ENCODE data around the gene ITGB4.
"Not testable (repeated sequence)": the region's sequence is repeated elsewhere in the genome, so short reads cannot be mapped to it uniquely, and the experiment has no call there.

ITGB4 gene

GRCh38 chr17:75752802-75753513 lies 31.7 kb downstream of the ITGB4 start:
- H3K36me3 ChIP-seq (ENCODE audit: control insufficient read depth, insufficient read depth, low read length), result peaks cover 35% of the 10 kb centered on the region
- H3K9ac ChIP-seq (ENCODE audit: low read length), result no peak overlapping the region

DNA sequence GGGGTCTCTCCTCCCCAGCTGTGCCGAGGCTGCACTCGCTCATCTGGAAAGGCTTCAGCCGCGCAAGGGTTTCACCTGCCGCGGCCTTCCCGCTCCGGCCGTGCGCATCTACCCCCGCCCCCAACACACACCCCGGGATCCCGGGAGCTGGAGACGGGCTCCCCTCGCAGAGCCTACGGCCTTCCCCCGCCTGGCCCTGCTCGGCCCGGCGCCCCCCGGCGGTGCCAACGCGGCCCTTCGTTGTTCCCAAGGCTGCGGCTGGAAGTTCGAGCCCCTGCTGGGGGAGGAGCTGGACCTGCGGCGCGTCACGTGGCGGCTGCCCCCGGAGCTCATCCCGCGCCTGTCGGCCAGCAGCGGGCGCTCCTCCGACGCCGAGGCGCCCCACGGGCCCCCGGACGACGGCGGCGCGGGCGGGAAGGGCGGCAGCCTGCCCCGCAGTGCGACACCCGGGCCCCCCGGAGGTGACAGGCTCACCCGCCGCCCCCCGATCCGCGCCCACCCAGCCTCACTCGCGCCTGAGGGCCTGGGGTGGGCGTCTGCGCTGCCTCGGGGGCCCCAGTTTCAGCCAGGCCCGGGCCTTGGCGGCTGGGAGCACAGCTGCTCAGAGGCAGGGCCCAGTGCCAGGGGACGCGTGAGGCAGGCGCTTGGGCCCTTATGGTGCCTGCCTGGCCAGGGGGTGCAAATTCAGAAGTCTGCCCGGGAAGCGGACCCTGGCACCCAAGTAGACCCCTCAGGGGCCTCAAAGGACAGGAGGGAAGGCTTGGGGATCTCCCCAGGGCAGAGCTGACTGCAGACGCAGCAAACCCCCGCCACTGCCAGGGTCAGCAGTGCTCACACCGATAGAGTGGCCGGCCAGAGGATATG lies 32.5 kb downstream of the ITGB4 start:
- no peaks in the 10 kb centered on the region for H3K27me3 ChIP-seq (ENCODE audit: control insufficient read depth, insufficient read depth, low read length)
- H3K27ac ChIP-seq (ENCODE audit: low read depth, low read length), result peak overlapping the region; percentile 45
- peaks cover 9% of the 10 kb centered on the region for H3K4me1 ChIP-seq (ENCODE audit: control insufficient read depth, insufficient read depth, low read length)
- peak overlapping the region; percentile 61 for H3K4me3 ChIP-seq (ENCODE audit: low read length)
- H3K36me3 ChIP-seq (ENCODE audit: control insufficient read depth, insufficient read depth, low read length), result peaks cover 34% of the 10 kb centered on the region
- H3K9ac ChIP-seq (ENCODE audit: low read length), result no peak overlapping the region

More at GRCh38 chr17:75752802-75753513, 31.7 kb downstream of the ITGB4 start:
- H3K4me3 ChIP-seq (ENCODE audit: low read length), result peak overlapping the region; percentile 61
- H3K27me3 ChIP-seq (ENCODE audit: control insufficient read depth, insufficient read depth, low read length), result no peaks in the 10 kb centered on the region
- H3K4me1 ChIP-seq (ENCODE audit: control insufficient read depth, insufficient read depth, low read length), result peaks cover 9% of the 10 kb centered on the region
- H3K27ac ChIP-seq (ENCODE audit: low read depth, low read length), result no peak overlapping the region

DNA sequence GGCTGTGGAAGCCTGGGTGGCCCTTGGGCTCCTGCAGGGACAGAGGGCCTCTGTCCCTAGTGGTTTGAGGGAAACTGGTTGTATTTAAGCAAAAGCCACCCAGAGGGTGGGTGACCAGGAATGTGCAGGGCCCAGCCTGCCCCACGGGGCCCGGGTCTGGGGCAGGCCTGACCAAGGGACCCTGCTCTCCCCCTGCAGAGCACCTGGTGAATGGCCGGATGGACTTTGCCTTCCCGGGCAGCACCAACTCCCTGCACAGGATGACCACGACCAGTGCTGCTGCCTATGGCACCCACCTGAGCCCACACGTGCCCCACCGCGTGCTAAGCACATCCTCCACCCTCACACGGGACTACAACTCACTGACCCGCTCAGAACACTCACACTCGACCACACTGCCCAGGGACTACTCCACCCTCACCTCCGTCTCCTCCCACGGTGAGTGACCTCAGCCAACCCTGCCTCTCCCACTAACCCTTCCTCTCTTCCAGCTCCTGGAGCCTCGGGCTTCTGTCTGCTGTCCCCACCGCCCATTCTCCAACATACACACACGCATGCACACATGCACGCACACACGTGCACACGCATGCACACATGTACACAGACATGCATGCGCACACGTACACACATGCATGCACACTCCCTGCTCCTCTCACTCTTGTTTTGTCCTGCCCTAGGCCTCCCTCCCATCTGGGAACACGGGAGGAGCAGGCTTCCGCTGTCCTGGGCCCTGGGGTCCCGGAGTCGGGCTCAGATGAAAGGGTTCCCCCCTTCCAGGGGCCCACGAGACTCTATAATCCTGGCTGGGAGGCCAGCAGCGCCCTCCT lies 33.3 kb downstream of the ITGB4 start:
- peaks cover 9% of the 10 kb centered on the region for H3K4me1 ChIP-seq (ENCODE audit: control insufficient read depth, insufficient read depth, low read length)
- no peak overlapping the region for H3K9ac ChIP-seq (ENCODE audit: low read length)
- no peaks in the 10 kb centered on the region for H3K27me3 ChIP-seq (ENCODE audit: control insufficient read depth, insufficient read depth, low read length)
- H3K36me3 ChIP-seq (ENCODE audit: control insufficient read depth, insufficient read depth, low read length), result peaks cover 26% of the 10 kb centered on the region
- H3K27ac ChIP-seq (ENCODE audit: low read depth, low read length), result peak overlapping the region; percentile 45
- peak overlapping the region; percentile 33 for H3K4me3 ChIP-seq (ENCODE audit: low read length)

GRCh38 chr17:75755205-75755901 lies 34.1 kb downstream of the ITGB4 start:
- Histone ChIP-seq H3K9ac (ENCODE audit: low read length) (no peak overlapping the region), H3K36me3 (ENCODE audit: control insufficient read depth, insufficient read depth, low read length) (peaks cover 24% of the 10 kb centered on the region), H3K27ac (ENCODE audit: low read depth, low read length) (no peak overlapping the region), H3K4me3 (ENCODE audit: low read length) (no peak overlapping the region), H3K27me3 (ENCODE audit: control insufficient read depth, insufficient read depth, low read length) (no peaks in the 10 kb centered on the region), H3K4me1 (ENCODE audit: control insufficient read depth, insufficient read depth, low read length) (peaks cover 9% of the 10 kb centered on the region)

DNA sequence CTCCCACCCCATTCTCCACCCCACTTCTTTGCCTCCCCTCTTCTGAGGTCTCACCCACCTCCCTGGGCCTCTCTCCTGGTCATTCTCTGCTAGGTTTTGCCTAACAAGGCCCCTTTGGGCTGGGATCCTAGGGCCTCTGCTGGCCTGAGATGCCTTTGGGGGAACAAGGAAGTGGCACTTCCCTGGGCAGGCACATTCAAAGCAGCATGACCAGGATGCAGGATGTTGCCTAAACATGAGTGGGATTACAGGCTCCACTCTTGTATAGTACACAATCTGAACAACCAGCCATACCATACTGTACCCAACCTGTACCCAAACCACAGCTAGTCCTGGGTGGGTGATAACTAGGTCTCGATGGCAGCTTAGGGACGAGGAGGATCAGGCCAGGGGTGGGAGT lies 34.7 kb downstream of the ITGB4 start:
- no peak overlapping the region for H3K4me3 ChIP-seq (ENCODE audit: low read length)
- no peak overlapping the region for H3K9ac ChIP-seq (ENCODE audit: low read length)
- H3K27ac ChIP-seq (ENCODE audit: low read depth, low read length), result no peak overlapping the region
- peaks cover 18% of the 10 kb centered on the region for H3K36me3 ChIP-seq (ENCODE audit: control insufficient read depth, insufficient read depth, low read length)
- H3K27me3 ChIP-seq (ENCODE audit: control insufficient read depth, insufficient read depth, low read length), result no peaks in the 10 kb centered on the region
- peaks cover 9% of the 10 kb centered on the region for H3K4me1 ChIP-seq (ENCODE audit: control insufficient read depth, insufficient read depth, low read length)

DNA sequence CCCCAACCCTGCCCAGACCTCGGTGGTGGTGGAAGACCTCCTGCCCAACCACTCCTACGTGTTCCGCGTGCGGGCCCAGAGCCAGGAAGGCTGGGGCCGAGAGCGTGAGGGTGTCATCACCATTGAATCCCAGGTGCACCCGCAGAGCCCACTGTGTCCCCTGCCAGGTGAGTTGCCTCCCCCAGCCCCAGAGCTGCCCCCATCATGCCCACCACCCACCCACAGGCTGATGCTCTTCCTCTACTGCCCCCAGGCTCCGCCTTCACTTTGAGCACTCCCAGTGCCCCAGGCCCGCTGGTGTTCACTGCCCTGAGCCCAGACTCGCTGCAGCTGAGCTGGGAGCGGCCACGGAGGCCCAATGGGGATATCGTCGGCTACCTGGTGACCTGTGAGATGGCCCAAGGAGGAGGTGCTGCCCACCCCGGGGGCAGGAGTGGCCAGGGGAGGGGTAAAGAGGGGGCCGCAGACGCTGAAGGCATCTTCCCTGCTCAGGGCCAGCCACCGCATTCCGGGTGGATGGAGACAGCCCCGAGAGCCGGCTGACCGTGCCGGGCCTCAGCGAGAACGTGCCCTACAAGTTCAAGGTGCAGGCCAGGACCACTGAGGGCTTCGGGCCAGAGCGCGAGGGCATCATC lies 35.3 kb downstream of the ITGB4 start:
- Histone ChIP-seq H3K27ac (ENCODE audit: low read depth, low read length) (no peak overlapping the region), H3K4me1 (ENCODE audit: control insufficient read depth, insufficient read depth, low read length) (peaks cover 9% of the 10 kb centered on the region), H3K9ac (ENCODE audit: low read length) (no peak overlapping the region), H3K27me3 (ENCODE audit: control insufficient read depth, insufficient read depth, low read length) (no peaks in the 10 kb centered on the region), H3K4me3 (ENCODE audit: low read length) (no peak overlapping the region), H3K36me3 (ENCODE audit: control insufficient read depth, insufficient read depth, low read length) (peaks cover 17% of the 10 kb centered on the region)

DNA sequence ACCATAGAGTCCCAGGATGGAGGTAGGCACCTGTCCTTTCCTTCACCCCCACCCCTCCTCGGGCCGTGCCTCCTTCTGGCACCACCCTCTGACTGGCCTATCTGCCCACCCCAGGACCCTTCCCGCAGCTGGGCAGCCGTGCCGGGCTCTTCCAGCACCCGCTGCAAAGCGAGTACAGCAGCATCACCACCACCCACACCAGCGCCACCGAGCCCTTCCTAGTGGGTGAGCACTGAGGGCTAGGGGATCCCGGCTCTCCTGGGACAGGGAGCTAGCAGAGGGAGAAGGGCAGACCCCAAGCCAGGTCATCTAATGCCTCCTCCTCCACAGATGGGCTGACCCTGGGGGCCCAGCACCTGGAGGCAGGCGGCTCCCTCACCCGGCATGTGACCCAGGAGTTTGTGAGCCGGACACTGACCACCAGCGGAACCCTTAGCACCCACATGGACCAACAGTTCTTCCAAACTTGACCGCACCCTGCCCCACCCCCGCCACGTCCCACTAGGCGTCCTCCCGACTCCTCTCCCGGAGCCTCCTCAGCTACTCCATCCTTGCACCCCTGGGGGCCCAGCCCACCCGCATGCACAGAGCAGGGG lies 35.9 kb downstream of the ITGB4 start:
- Histone ChIP-seq H3K36me3 (ENCODE audit: control insufficient read depth, insufficient read depth, low read length) (peaks cover 17% of the 10 kb centered on the region), H3K4me1 (ENCODE audit: control insufficient read depth, insufficient read depth, low read length) (peaks cover 9% of the 10 kb centered on the region), H3K27ac (ENCODE audit: low read depth, low read length) (no peak overlapping the region), H3K27me3 (ENCODE audit: control insufficient read depth, insufficient read depth, low read length) (no peaks in the 10 kb centered on the region), H3K4me3 (ENCODE audit: low read length) (no peak overlapping the region), H3K9ac (ENCODE audit: low read length) (no peak overlapping the region)

- peaks cover 7% of the 10 kb centered on the region for H3K4me1 ChIP-seq (ENCODE audit: control insufficient read depth, insufficient read depth, low read length)
- no peak overlapping the region for H3K27ac ChIP-seq (ENCODE audit: low read depth, low read length)
- no peak overlapping the region for H3K9ac ChIP-seq (ENCODE audit: low read length)
- H3K4me3 ChIP-seq (ENCODE audit: low read length), result no peak overlapping the region
- H3K27me3 ChIP-seq (ENCODE audit: control insufficient read depth, insufficient read depth, low read length), result no peaks in the 10 kb centered on the region
- H3K36me3 ChIP-seq (ENCODE audit: control insufficient read depth, insufficient read depth, low read length), result peaks cover 10% of the 10 kb centered on the region
Observed at GRCh38 chr17:75758131-75758905, 37.1 kb downstream of the ITGB4 start.

DNA sequence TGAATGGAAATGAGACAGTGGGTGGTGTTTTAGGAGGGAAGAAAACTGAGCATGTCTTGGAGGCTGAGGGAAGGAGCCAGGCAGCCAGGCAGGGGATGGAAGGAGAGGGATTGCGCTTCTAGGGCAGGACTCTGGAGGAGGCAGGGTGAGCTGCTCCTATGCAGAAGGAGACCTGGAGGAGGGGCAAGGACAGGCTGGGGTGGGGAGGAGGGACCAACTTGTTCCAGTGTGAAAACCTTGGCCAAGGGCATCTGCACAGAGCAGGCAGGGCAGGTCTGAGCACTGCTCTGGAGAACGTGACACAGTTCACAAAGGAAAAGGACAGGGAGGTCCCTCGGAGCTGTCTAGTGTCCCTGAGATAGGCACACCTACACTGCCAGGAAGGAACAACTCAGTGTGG lies 38.2 kb downstream of the ITGB4 start:
- H3K9ac ChIP-seq (ENCODE audit: low read length), result no peak overlapping the region
- H3K27ac ChIP-seq (ENCODE audit: low read depth, low read length), result no peak overlapping the region
- H3K4me1 ChIP-seq (ENCODE audit: control insufficient read depth, insufficient read depth, low read length), result peaks cover 8% of the 10 kb centered on the region
- H3K4me3 ChIP-seq (ENCODE audit: low read length), result no peak overlapping the region
- no peaks in the 10 kb centered on the region for H3K27me3 ChIP-seq (ENCODE audit: control insufficient read depth, insufficient read depth, low read length)
- peaks cover 10% of the 10 kb centered on the region for H3K36me3 ChIP-seq (ENCODE audit: control insufficient read depth, insufficient read depth, low read length)

DNA sequence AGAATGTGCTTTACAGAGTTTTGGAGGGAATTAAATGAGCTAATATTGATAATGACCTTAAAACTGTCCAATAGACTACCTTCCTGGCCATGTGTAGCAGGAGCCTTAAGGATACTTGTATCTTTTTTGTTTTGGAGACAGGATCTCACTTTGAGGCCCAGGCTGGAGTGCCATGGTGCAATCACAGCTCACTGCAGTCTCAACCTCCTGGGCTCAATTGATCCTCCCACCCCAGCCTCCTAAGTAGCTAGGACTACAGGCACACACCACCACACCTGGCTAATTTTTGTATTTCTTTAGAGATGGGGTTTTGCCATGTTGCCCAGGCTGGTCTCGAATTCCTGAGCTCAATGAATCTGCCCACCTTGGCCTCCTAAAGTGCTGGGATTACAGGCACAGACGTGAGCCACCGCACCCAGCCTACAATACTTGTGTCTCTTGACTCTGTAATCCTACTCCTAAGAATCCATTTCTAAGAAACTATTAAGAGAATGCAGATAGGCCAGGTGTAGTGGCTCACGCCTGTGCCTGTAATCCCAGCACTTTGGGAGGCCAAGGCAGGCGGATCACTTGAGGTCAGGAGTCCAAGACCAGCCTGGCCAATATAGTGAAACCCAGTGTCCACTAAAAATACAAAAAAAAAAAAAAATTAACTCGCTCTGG lies 38.9 kb downstream of the ITGB4 start:
- H3K36me3 ChIP-seq (ENCODE audit: control insufficient read depth, insufficient read depth, low read length); H3K27me3 ChIP-seq (ENCODE audit: control insufficient read depth, insufficient read depth, low read length); H3K27ac ChIP-seq (ENCODE audit: low read depth, low read length); H3K4me3 ChIP-seq (ENCODE audit: low read length); H3K4me1 ChIP-seq (ENCODE audit: control insufficient read depth, insufficient read depth, low read length); H3K9ac ChIP-seq (ENCODE audit: low read length): not testable (repeated sequence)

Data from rectal smooth muscle tissue (tissue), 1 donor.